HTR-8/SVneo (cell line): Measurements from ENCODE around the gene LY86.

ENCODE experiments used
- DNase-seq: peaks from one replicate; pipeline ENCODE4 v3.0.0; 2011; ENCODE audit warnings: low spot score, mixed read lengths; ENCODE audit not compliant: insufficient read length
- FAIRE-seq: peaks from 2 replicates; lab custom pipeline; 2011; peaks lifted over from hg19 to GRCh38; lab: Jason Lieb, UNC

The LY86 gene

GRCh38 chr6:6694368-6694780, 105.9 kb downstream of the LY86 start:
- FAIRE-seq = no peak
- DNase-seq = no peak

- DNase-seq (no peak), FAIRE-seq (no peak)
These were observed 106.5 kb downstream of the LY86 start for GRCh38 chr6:6694825-6695624.

GRCh38 chr6:6695625-6696276, 107.2 kb downstream of the LY86 start:
- FAIRE-seq = no peak
- no peak for DNase-seq

- DNase-seq (peak; percentile 48), FAIRE-seq (no peak)
These were observed 108.5 kb downstream of the LY86 start for GRCh38 chr6:6696867-6697531.

GRCh38 chr6:6697620-6698019, 109.1 kb downstream of the LY86 start:
- FAIRE-seq (no peak), DNase-seq (no peak)

- DNase-seq (peak; percentile 48), FAIRE-seq (no peak)
These were observed 111.3 kb downstream of the LY86 start for GRCh38 chr6:6699741-6700367.

- DNase-seq = no peak
- FAIRE-seq = no peak
These were observed 112.1 kb downstream of the LY86 start for GRCh38 chr6:6700407-6701270.

GRCh38 chr6:6701864-6702263, 113.3 kb downstream of the LY86 start:
- no peak for DNase-seq
- FAIRE-seq = no peak

- FAIRE-seq (no peak), DNase-seq (no peak)
These were observed 115.2 kb downstream of the LY86 start for GRCh38 chr6:6703699-6704098.
